HepG2 (cell line): ENCODE results near the gene MDFIC. TPM values are rescaled to one million over a fixed set of nuclear protein-coding genes. Genes with fewer than 3 reads are reported as not detected.

ENCODE experiments used
- ATAC-seq: fragments of 200-7000 bp; cut with Tn5 transposase; 3 replicates; pipeline ENCODE4 v1.9.1; 2020; ENCODE audit warnings: mild to moderate bottlenecking, moderate library complexity
- BruUV-seq: library from RNA; stranded (reverse); fragments of 400-500 nt; replicated peaks from 2 replicates; lab custom pipeline; 2021; lab: Mats Ljungman, UMichigan
- CTCF ChIA-PET: fragments of 300-600 bp; formaldehyde crosslinking; extraction: SDS; loops from one replicate; lab custom pipeline; 2021; ENCODE audit warnings: low total read pairs, inconsistent platforms, low intra/inter-chr PET ratio; lab: Yijun Ruan, JAX
- POLR2A ChIA-PET: fragments of 350-600 bp; sonication (Branson Sonifier 250); formaldehyde crosslinking; loops from one replicate; lab custom pipeline; 2020; ENCODE audit warnings: antibody characterized with exemption, inconsistent platforms; lab: Yijun Ruan, JAX
- DNase-seq: peaks from one replicate; pipeline ENCODE4 v3.0.0-alpha.2; 2015; ENCODE audit warnings: low spot score
- FAIRE-seq: peaks from 3 replicates; lab custom pipeline; 2011; peaks lifted over from hg19 to GRCh38; lab: Jason Lieb, UNC
- H2AFZ ChIP-seq: one replicate; pipeline ENCODE4 v1.6.1; 2011; ENCODE audit warnings: low read length, inconsistent platforms
- H3K27ac ChIP-seq: fragments of 300-600 bp; 3 replicates; pipeline ENCODE4 v1.8.0; 2011; ENCODE audit warnings: mixed run types, mild to moderate bottlenecking, mixed read lengths, low read length, inconsistent platforms; ENCODE audit not compliant: insufficient read depth; ENCODE audit errors: extremely low read length
- H3K27me3 ChIP-seq, 2 experiments: fragments of 200-600 bp in 1 of 2; 2 replicates in 1 of 2; 3 replicates in 1 of 2; pipeline versions ENCODE4 v1.6.0 to v1.8.0; 2011; ENCODE audit warnings: low read length in 2 of 2, mild to moderate bottlenecking in 2 of 2, moderate library complexity in 2 of 2, inconsistent platforms in 1 of 2; ENCODE audit not compliant: insufficient read depth in 2 of 2, control insufficient read depth in 1 of 2
- H3K36me3 ChIP-seq, 2 experiments: fragments of 200-600 bp in 1 of 2; replicated peaks in 1 of 2; 2 replicates in 1 of 2; 3 replicates in 1 of 2; pipeline versions ENCODE4 v1.5.1 to v1.8.0; 2011; ENCODE audit warnings: low read length in 2 of 2, inconsistent platforms in 1 of 2; ENCODE audit not compliant: insufficient read depth in 2 of 2, control insufficient read depth in 1 of 2
- H3K4me1 ChIP-seq: 2 replicates; pipeline ENCODE4 v1.5.1; 2012; ENCODE audit warnings: low read length, inconsistent platforms; ENCODE audit not compliant: insufficient read depth
- H3K4me2 ChIP-seq: 2 replicates; pipeline ENCODE4 v1.6.0; 2011; ENCODE audit warnings: low read depth, low read length, inconsistent platforms
- H3K4me3 ChIP-seq, 3 experiments: fragments of 200-600 bp in 1 of 3; sonication (generic), shearing (Covaris generic) in 1 of 3; replicated peaks in 1 of 3; 2 replicates each; pipeline ENCODE4 v1.5.1; 2011 to 2016; ENCODE audit warnings: low read length in 3 of 3, inconsistent platforms in 2 of 3, low read depth in 2 of 3, mild to moderate bottlenecking in 2 of 3, control low read depth in 1 of 3, mixed read lengths in 1 of 3; ENCODE audit not compliant: insufficient read depth in 1 of 3
- H3K79me2 ChIP-seq: one replicate; pipeline ENCODE4 v1.6.1; 2011; ENCODE audit warnings: low read length, inconsistent platforms; ENCODE audit not compliant: insufficient read depth
- H3K9ac ChIP-seq: 2 replicates; pipeline ENCODE4 v1.6.0; 2011; ENCODE audit warnings: mild to moderate bottlenecking, low read depth, low read length, inconsistent platforms; ENCODE audit not compliant: insufficient read depth
- H3K9me3 ChIP-seq: 2 replicates; pipeline ENCODE4 v1.5.1; 2012; ENCODE audit warnings: mild to moderate bottlenecking, low read length
- H4K20me1 ChIP-seq: 2 replicates; pipeline ENCODE4 v1.6.0; 2011; ENCODE audit warnings: inconsistent platforms, mild to moderate bottlenecking, low read length, moderate library complexity; ENCODE audit not compliant: insufficient read depth
- CBX5 ChIP-seq: sonication (generic); formaldehyde crosslinking; IDR thresholded peaks from 2 replicates; pipeline ENCODE4 v1.4.0; 2020; ENCODE audit warnings: missing genetic modification reagents, borderline replicate concordance
- KMT2A ChIP-seq: sonication (generic); formaldehyde crosslinking; IDR thresholded peaks from 2 replicates; pipeline ENCODE4 v1.4.0; 2020; ENCODE audit warnings: missing genetic modification reagents
- SMC3 ChIP-seq: IDR thresholded peaks from 2 replicates; pipeline ENCODE4 v1.6.1; 2011; ENCODE audit warnings: low read length, improper control_type of control experiment
- ZFYVE20 ChIP-seq: sonication (generic); formaldehyde crosslinking; IDR thresholded peaks from 2 replicates; pipeline ENCODE4 v1.8.0; 2023; ENCODE audit warnings: low read depth, mild to moderate bottlenecking, moderate library complexity, missing genetic modification reagents, borderline replicate concordance
- ZNF557 ChIP-seq: sonication (generic); formaldehyde crosslinking; IDR thresholded peaks from 2 replicates; pipeline ENCODE4 v1.4.0; 2020; ENCODE audit warnings: missing genetic modification reagents
- WGBS: methylation state at CpG from one replicate; pipeline ENCODE4 v1.1.6; 2017; ENCODE audit warnings: low lambda C conversion rate; 5-methylcytosine and 5-hydroxymethylcytosine counted together
- in situ Hi-C: cut with HindIII; loops from 2 replicates; pipeline ENCODE4 v1.10.0; 2017; ENCODE audit warnings: low pct_unique_long_range_greater_than_20kb; ENCODE audit not compliant: extremely low pct_ligation_motif_present
- intact Hi-C: fragments of 100-400 bp; cut with micrococcal nuclease; formaldehyde crosslinking; loops from one replicate; pipeline ENCODE4 v1.10.0; 2022; ENCODE audit not compliant: unreplicated experiment
- polyA plus RNA-seq, 8 experiments: library from polyadenylated mRNA; depleted of rRNA in 3 of 8; stranded (reverse) in 7 of 8; unstranded in 1 of 8; fragments of >200 nt; fragmentation: Illumina TruSeq in 4 of 8; extraction: Trizol in 4 of 8; gene quantifications; 2 replicates each; pipeline versions ENCODE4 v1.2.1 to v1.2.3, GENCODE V29; 2011 to 2016; ENCODE audit warnings: low read depth in 4 of 8, missing spikeins in 1 of 8, mixed read lengths in 1 of 8; ENCODE audit not compliant: insufficient read depth in 1 of 8
- total RNA-seq, 5 experiments: library from RNA; depleted of rRNA; stranded (reverse); fragments of >200 nt; fragmentation: Illumina TruSeq; extraction: Trizol; gene quantifications; 2 replicates each; pipeline ENCODE4 v1.2.3, GENCODE V29; 2016; ENCODE audit warnings: low read depth in 1 of 5

Gene MDFIC
- total and polyA plus RNA-seq, 2 of the 13 experiments (the other 11 are each of a cell fraction or from before 2014, with no cell fraction given) = 0.13 TPM; not detected in 1

DNA sequence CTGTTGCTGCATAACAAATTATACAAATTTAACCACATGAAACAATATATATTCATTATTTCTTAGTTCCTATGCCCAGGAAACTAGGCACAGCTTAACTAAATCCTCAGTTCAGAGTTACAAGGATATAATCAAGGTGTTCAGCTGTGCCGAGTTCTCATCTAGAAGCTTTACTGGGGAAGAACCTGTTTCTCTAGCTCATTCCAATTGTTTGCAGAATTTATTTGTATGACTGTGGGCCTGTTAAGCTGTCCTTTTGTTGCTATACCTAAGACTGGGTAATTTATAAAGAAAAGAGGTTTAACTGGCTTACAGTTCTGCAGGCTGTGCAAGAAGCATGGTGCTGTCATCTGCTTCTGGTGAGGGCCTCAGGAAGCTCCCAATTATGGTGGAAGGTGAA lies 21.8 kb upstream of the MDFIC start:
- Histone ChIP-seq H3K27ac (no peak overlapping the region), H3K36me3 (no peaks in the 10 kb centered on the region), H3K4me2 (no peak overlapping the region), H3K9ac (no peak overlapping the region), H3K9me3 (no peaks in the 10 kb centered on the region), H3K4me3 (no peak overlapping the region), H4K20me1 (no peaks in the 10 kb centered on the region), H3K4me1 (no peaks in the 10 kb centered on the region), H3K79me2 (no peaks in the 10 kb centered on the region), H3K27me3 (no peaks in the 10 kb centered on the region), H2AFZ (no peak overlapping the region)
- DNase-seq (no peak), ATAC-seq (no peak), FAIRE-seq (no peak)
- CTCF ChIA-PET = no interaction called here
- TF ChIP-seq ZFYVE20 (CRISPR knock-in tag) = no peak
- POLR2A ChIA-PET = no interaction called here
- WGBS = 0% methylated on average over 1 of the region's 1 CpG
- no TSS peak for BruUV-seq
- in situ Hi-C loops (no loop called here), intact Hi-C loops (no loop called here)

- H3K4me2 ChIP-seq = no peak overlapping the region
- intact Hi-C loops = no loop called here
Measured at GRCh38 chr7:114901771-114902170, 20.1 kb upstream of the MDFIC start.

More at GRCh38 chr7:114901771-114902170, 20.1 kb upstream of the MDFIC start:
- no peaks in the 10 kb centered on the region for H4K20me1 ChIP-seq
- ChIA-PET CTCF (no interaction called here), POLR2A (no interaction called here)
- ATAC-seq (no peak), DNase-seq (no peak), FAIRE-seq (no peak)
- H3K27ac ChIP-seq = no peak overlapping the region
- no peaks in the 10 kb centered on the region for H3K4me1 ChIP-seq
- no peaks in the 10 kb centered on the region for H3K79me2 ChIP-seq
- no peaks in the 10 kb centered on the region for H3K27me3 ChIP-seq
- H2AFZ ChIP-seq = no peak overlapping the region
- no peak for TF ChIP-seq ZNF557
- no peak for TF ChIP-seq CBX5 (CRISPR knock-in tag)
- no peak for TF ChIP-seq KMT2A
- no peak for TF ChIP-seq SMC3
- H3K4me3 ChIP-seq = no peak overlapping the region
- no peaks in the 10 kb centered on the region for H3K36me3 ChIP-seq
- no peak overlapping the region for H3K9ac ChIP-seq
- no TSS peak for BruUV-seq
- in situ Hi-C loops = no loop called here
- no peaks in the 10 kb centered on the region for H3K9me3 ChIP-seq
- 0% methylated on average over 1 of the region's 1 CpG for WGBS
